C4-2B (cell line): ENCODE results near the gene KRTAP9-4.

Source experiments
- ZFX ChIP-seq: fragments of 450-650 bp; IDR thresholded peaks from 2 replicates; pipeline ENCODE4 v1.6.1; 2017
- TF ChIP-seq, protein P1 (sequence below): fragments of 450-650 bp; conservative IDR thresholded peaks from 2 replicates; pipeline ENCODE4 v1.5.1; 2017; ENCODE audit warnings: mild to moderate bottlenecking

DNA sequence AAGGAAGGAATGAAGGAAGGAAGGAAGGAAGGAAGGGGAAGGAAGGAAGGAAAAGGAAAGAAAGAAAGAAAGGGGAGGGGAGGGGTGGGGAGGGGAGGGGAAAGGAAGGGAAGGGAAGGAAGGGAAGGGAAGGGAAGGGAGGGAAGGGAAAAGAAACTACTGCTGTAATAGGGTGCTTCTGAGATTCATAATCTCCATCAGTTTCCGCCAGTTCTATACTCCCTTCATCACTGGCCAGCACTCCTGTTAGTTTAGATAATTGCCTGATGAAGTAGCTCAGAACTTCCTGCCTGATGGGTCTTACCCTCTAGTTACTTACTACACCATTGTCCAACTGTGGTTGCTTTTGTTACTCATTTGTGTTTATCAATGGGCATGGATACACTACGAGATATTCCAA is 13.7 kb downstream of the KRTAP9-4 start:
- TF ChIP-seq, protein P1, sequence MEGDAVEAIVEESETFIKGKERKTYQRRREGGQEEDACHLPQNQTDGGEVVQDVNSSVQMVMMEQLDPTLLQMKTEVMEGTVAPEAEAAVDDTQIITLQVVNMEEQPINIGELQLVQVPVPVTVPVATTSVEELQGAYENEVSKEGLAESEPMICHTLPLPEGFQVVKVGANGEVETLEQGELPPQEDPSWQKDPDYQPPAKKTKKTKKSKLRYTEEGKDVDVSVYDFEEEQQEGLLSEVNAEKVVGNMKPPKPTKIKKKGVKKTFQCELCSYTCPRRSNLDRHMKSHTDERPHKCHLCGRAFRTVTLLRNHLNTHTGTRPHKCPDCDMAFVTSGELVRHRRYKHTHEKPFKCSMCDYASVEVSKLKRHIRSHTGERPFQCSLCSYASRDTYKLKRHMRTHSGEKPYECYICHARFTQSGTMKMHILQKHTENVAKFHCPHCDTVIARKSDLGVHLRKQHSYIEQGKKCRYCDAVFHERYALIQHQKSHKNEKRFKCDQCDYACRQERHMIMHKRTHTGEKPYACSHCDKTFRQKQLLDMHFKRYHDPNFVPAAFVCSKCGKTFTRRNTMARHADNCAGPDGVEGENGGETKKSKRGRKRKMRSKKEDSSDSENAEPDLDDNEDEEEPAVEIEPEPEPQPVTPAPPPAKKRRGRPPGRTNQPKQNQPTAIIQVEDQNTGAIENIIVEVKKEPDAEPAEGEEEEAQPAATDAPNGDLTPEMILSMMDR = no peak
- no peak for TF ChIP-seq ZFX
